CD14-positive monocyte (primary cell): Measurements from ENCODE around the gene CAMKK2. TPM values are rescaled to one million over a fixed set of nuclear protein-coding genes. Genes with fewer than 3 reads are reported as not detected.

Experiments used
- DNase-seq, 3 donors: peaks; one replicate each; pipeline ENCODE4 v3.0.0-alpha.2; 2011 to 2022
- H2AFZ ChIP-seq: 2 replicates; pipeline ENCODE4 v1.6.0; 2012; ENCODE audit warnings: mild to moderate bottlenecking, low read depth, low read length, inconsistent platforms; ENCODE audit not compliant: insufficient read depth, poor library complexity, severe bottlenecking
- H3K27ac ChIP-seq, 2 donors: 1 replicate in 1 of 2; 2 replicates in 1 of 2; pipeline ENCODE4 v1.5.1; 2012 to 2013; ENCODE audit warnings: low read length in 2 of 2, control low read depth in 1 of 2, inconsistent platforms in 1 of 2, low read depth in 1 of 2, mild to moderate bottlenecking in 1 of 2
- H3K27me3 ChIP-seq, 2 donors: one replicate each; pipeline versions ENCODE4 v1.6.0 to v1.6.1; 2011 to 2013; ENCODE audit warnings: low read length in 2 of 2; ENCODE audit not compliant: control insufficient read depth in 2 of 2, insufficient read depth in 2 of 2
- H3K36me3 ChIP-seq, 2 donors: replicated peaks in 1 of 2; 1 replicate in 1 of 2; 2 replicates in 1 of 2; pipeline versions ENCODE4 v1.5.1 to v1.6.1; 2012 to 2013; ENCODE audit warnings: low read length in 2 of 2, control low read depth in 1 of 2, inconsistent platforms in 1 of 2, mild to moderate bottlenecking in 1 of 2; ENCODE audit not compliant: insufficient read depth in 2 of 2, control insufficient read depth in 1 of 2
- H3K4me1 ChIP-seq, 2 donors: 1 replicate in 1 of 2; 2 replicates in 1 of 2; pipeline versions ENCODE4 v1.5.1 to v1.6.1; 2012 to 2013; ENCODE audit warnings: low read length in 2 of 2, control low read depth in 1 of 2, inconsistent platforms in 1 of 2, mild to moderate bottlenecking in 1 of 2, moderate library complexity in 1 of 2; ENCODE audit not compliant: insufficient read depth in 2 of 2, control insufficient read depth in 1 of 2
- H3K4me2 ChIP-seq: replicated peaks from 2 replicates; pipeline ENCODE3; 2012; ENCODE audit warnings: low read length, moderate library complexity, mild to moderate bottlenecking; ENCODE audit not compliant: poor library complexity, severe bottlenecking; ENCODE audit errors: extremely low read depth
- H3K4me3 ChIP-seq, 3 experiments: fragments of 200-600 bp in 1 of 3; sonication (generic) in 1 of 3; replicated peaks in 1 of 3; 1 replicate in 2 of 3; 2 replicates in 1 of 3; pipeline ENCODE4 v1.5.1; 2011 to 2013; ENCODE audit warnings: low read length in 3 of 3, mild to moderate bottlenecking in 3 of 3, control low read depth in 2 of 3, low read depth in 2 of 3, inconsistent platforms in 1 of 3, moderate library complexity in 1 of 3
- H3K79me2 ChIP-seq: 2 replicates; pipeline ENCODE4 v1.6.0; 2012; ENCODE audit warnings: mild to moderate bottlenecking, control low read depth, inconsistent platforms, low read length, moderate library complexity; ENCODE audit not compliant: insufficient read depth
- H3K9ac ChIP-seq: 2 replicates; pipeline ENCODE4 v1.6.0; 2017; ENCODE audit warnings: low read length, mild to moderate bottlenecking; ENCODE audit not compliant: insufficient read depth, poor library complexity, severe bottlenecking
- H3K9me3 ChIP-seq, 2 donors: replicated peaks in 1 of 2; 1 replicate in 1 of 2; 2 replicates in 1 of 2; pipeline versions ENCODE4 v1.5.1 to v1.6.1; 2012 to 2013; ENCODE audit warnings: low read length in 2 of 2, control low read depth in 1 of 2; ENCODE audit not compliant: control insufficient read depth in 1 of 2, insufficient read depth in 1 of 2
- H4K20me1 ChIP-seq: 2 replicates; pipeline ENCODE4 v1.6.0; 2012; ENCODE audit warnings: mild to moderate bottlenecking, low read length, control low read depth, moderate library complexity; ENCODE audit not compliant: insufficient read depth
- H3K27ac Mint-ChIP-seq, 7 donors: one replicate each; pipeline ENCODE4 v1.8.0; 2020; ENCODE audit warnings: mild to moderate bottlenecking in 7 of 7, mixed read lengths in 7 of 7, moderate library complexity in 6 of 7, inconsistent platforms in 2 of 7
- H3K27me3 Mint-ChIP-seq, 3 donors: one replicate each; pipeline ENCODE4 v1.8.0; 2021 to 2022; ENCODE audit warnings: low read depth in 3 of 3, mild to moderate bottlenecking in 3 of 3, mixed read lengths in 3 of 3, moderate library complexity in 3 of 3, inconsistent platforms in 1 of 3
- H3K36me3 Mint-ChIP-seq, 2 donors: one replicate each; pipeline ENCODE4 v1.8.0; 2020; ENCODE audit warnings: mixed read lengths in 2 of 2, inconsistent platforms in 1 of 2, mild to moderate bottlenecking in 1 of 2
- H3K4me1 Mint-ChIP-seq: one replicate; pipeline ENCODE4 v1.8.0; 2020; ENCODE audit warnings: mild to moderate bottlenecking, mixed read lengths
- H3K4me3 Mint-ChIP-seq, 2 donors: one replicate each; pipeline ENCODE4 v1.8.0; 2020; ENCODE audit warnings: mild to moderate bottlenecking in 2 of 2, mixed read lengths in 2 of 2, moderate library complexity in 1 of 2
- H3K9me3 Mint-ChIP-seq, 7 donors: one replicate each; pipeline ENCODE4 v1.8.0; 2020 to 2022; ENCODE audit warnings: mixed read lengths in 7 of 7, mild to moderate bottlenecking in 6 of 7, moderate library complexity in 6 of 7, inconsistent platforms in 2 of 7
- WGBS: methylation state at CpG from one replicate; pipeline ENCODE4 v1.1.5; 2013; ENCODE audit warnings: missing lambda C conversion rate; ENCODE audit not compliant: insufficient coverage; 5-methylcytosine and 5-hydroxymethylcytosine counted together
- intact Hi-C, 2 donors: fragments of 100-400 bp; cut with micrococcal nuclease; formaldehyde crosslinking; loops; one replicate each; pipeline versions ENCODE4 v1.15.0 to v1.15.1; 2023
- polyA plus RNA-seq, 3 donors: library from polyadenylated mRNA; depleted of rRNA in 1 of 3; unstranded in 2 of 3; stranded (reverse) in 1 of 3; fragments of 300-500 nt in 2 of 3; fragments of >200 nt in 1 of 3; fragmentation: Illumina TruSeq in 2 of 3; gene quantifications; 1 replicate in 2 of 3; 2 replicates in 1 of 3; pipeline ENCODE4 v1.2.3, GENCODE V29; 2012 to 2021
- TF ChIP-seq, protein P1 (sequence below): fragments of 200-600 bp; IDR thresholded peaks from one replicate; pipeline ENCODE4 v1.8.0; 2022; ENCODE audit warnings: antibody characterized with exemption, mild to moderate bottlenecking

The CAMKK2 gene
- polyA plus RNA-seq, 3 donors, result 55.6 to 71.4 (median 71.0) TPM

DNA sequence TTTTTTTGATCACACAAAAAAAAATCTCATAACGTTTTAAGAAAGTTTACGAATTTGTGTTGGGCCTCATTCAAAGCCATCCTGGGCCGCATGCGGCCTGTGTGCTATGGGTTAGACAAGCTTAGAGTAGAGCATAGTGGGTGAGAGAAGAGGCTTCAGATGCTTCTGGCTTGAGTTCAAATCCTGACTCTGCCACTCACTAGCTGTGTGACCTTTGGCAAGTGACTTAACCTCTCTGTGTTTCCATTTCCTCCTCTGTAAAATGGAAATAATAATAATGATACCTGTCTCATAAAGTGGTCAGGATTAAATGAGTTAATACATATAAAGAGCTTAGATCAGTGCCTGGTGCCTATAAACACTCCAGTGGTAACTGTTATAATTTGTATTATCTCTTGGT lies 80.4 kb downstream of the CAMKK2 start:
- peaks cover 33 to 47% of the 10 kb centered on the region in 2 donors for H3K36me3 ChIP-seq
- no peak for DNase-seq
- no peak overlapping the region for H3K4me2 ChIP-seq
- H2AFZ ChIP-seq, result no peak overlapping the region
- H3K9me3 ChIP-seq, result no peaks in the 10 kb centered on the region
- Mint-ChIP-seq H3K4me1 (peaks cover 54% of the 10 kb centered on the region), H3K27me3 (peaks cover 0 to 3% (median 0%) of the 10 kb centered on the region in 3 donors), H3K36me3 (peaks cover 48 to 64% of the 10 kb centered on the region in 2 donors), H3K27ac (peak overlapping the region; percentile 19 to 100 (median 99)), H3K9me3 (no peaks in the 10 kb centered on the region), H3K4me3 (no peak overlapping the region)
- H3K4me1 ChIP-seq, result peaks cover 46 to 48% of the 10 kb centered on the region in 2 donors
- TF ChIP-seq, protein P1, sequence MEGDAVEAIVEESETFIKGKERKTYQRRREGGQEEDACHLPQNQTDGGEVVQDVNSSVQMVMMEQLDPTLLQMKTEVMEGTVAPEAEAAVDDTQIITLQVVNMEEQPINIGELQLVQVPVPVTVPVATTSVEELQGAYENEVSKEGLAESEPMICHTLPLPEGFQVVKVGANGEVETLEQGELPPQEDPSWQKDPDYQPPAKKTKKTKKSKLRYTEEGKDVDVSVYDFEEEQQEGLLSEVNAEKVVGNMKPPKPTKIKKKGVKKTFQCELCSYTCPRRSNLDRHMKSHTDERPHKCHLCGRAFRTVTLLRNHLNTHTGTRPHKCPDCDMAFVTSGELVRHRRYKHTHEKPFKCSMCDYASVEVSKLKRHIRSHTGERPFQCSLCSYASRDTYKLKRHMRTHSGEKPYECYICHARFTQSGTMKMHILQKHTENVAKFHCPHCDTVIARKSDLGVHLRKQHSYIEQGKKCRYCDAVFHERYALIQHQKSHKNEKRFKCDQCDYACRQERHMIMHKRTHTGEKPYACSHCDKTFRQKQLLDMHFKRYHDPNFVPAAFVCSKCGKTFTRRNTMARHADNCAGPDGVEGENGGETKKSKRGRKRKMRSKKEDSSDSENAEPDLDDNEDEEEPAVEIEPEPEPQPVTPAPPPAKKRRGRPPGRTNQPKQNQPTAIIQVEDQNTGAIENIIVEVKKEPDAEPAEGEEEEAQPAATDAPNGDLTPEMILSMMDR, result no peak
- H3K4me3 ChIP-seq, result no peak overlapping the region
- no peak overlapping the region for H3K9ac ChIP-seq
- intact Hi-C loops, result loop anchor here in 1 of 2 donors (5.0 kb wide), 1 partner anchor 39 kb away; no protein-coding TSS in a partner anchor
- no CpG with 5 or more reads among the region's 4 CpGs for WGBS
- peak overlapping the region in 1 of 2 donors; percentile 95 for H3K27ac ChIP-seq
- H4K20me1 ChIP-seq, result no peaks in the 10 kb centered on the region
- H3K27me3 ChIP-seq, result no peaks in the 10 kb centered on the region
- peaks cover 64% of the 10 kb centered on the region for H3K79me2 ChIP-seq

GRCh38 chr12:121214855-121215745 lies 81.4 kb downstream of the CAMKK2 start:
- intact Hi-C loops, result loop anchor here (1.0 to 5.0 kb wide), 4 partner anchors 38 to 71 kb away; no protein-coding TSS in a partner anchor
- H3K4me3 ChIP-seq, result peak overlapping the region in 1 of 3 experiments; percentile 41
- H3K79me2 ChIP-seq, result peaks cover 74% of the 10 kb centered on the region
- Mint-ChIP-seq H3K9me3 (no peaks in the 10 kb centered on the region), H3K36me3 (peaks cover 40 to 58% of the 10 kb centered on the region in 2 donors), H3K27me3 (peaks cover 0 to 3% (median 0%) of the 10 kb centered on the region in 3 donors), H3K4me3 (peak overlapping the region; percentile 57 to 62), H3K27ac (peak overlapping the region; percentile 98 to 100 (median 99)), H3K4me1 (peaks cover 53% of the 10 kb centered on the region)
- TF ChIP-seq, protein P1, result no peak
- H4K20me1 ChIP-seq, result no peaks in the 10 kb centered on the region
- peaks cover 28 to 38% of the 10 kb centered on the region in 2 donors for H3K36me3 ChIP-seq
- no peaks in the 10 kb centered on the region for H3K9me3 ChIP-seq
- 92% methylated on average over 4 of the region's 14 CpGs for WGBS
- peak overlapping the region; percentile 95 to 97 for H3K27ac ChIP-seq
- H3K27me3 ChIP-seq, result no peaks in the 10 kb centered on the region
- peak overlapping the region; percentile 68 for H3K9ac ChIP-seq
- peaks cover 50 to 56% of the 10 kb centered on the region in 2 donors for H3K4me1 ChIP-seq
- no peak overlapping the region for H2AFZ ChIP-seq
- DNase-seq, result peak; percentile 90 to 97 (median 95)
- peak overlapping the region; percentile 55 for H3K4me2 ChIP-seq
